Measurements from ENCODE around the gene MAN1A1. TPM values are rescaled to one million over a fixed set of nuclear protein-coding genes. Genes with fewer than 3 reads are reported as not detected.

Gene MAN1A1
- total and polyA plus RNA-seq, 2 experiments from 2014 or later, result 117 to 245 TPM

DNA sequence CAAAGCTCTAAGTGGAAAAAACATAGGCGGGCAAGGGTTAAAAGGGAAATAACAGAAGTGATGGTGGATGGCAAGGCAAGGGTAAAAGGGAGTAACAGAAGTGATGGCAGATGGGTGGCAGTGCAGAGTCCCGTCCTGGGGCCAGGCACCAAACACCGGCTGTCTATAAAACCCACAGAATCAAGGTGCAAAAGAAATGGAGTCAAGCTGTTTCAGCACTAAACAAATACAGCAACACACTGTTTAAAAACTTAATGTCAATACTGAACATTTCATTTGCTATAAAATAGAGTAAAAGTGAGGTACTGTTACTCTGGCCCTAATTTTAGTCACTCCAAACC lies 87.6 kb downstream of the MAN1A1 start:
- Histone ChIP-seq H3K4me3 (no peak overlapping the region), H3K4me1 (ENCODE audit: insufficient read depth) (peaks cover 5% of the 10 kb centered on the region), H3K9me2 (replicated peaks; ENCODE audit: insufficient read depth) (no peaks in the 10 kb centered on the region), H3K27me3 (no peaks in the 10 kb centered on the region), H3K27ac (peak overlapping the region; percentile 60), H3K79me2 (peaks cover 57% of the 10 kb centered on the region), H3K4me2 (no peak overlapping the region), H4K20me1 (ENCODE audit: insufficient read depth, poor library complexity, severe bottlenecking) (no peaks in the 10 kb centered on the region), H3K36me3 (replicated peaks; ENCODE audit: insufficient read depth, low read depth) (no peaks in the 10 kb centered on the region), H3K9me3 (ENCODE audit: low read depth) (no peaks in the 10 kb centered on the region), H2AFZ (no peak overlapping the region)
- TF ChIP-seq EZH2phosphoT487 (IDR thresholded peaks at IDR 0.05; ENCODE audit: low read depth, severe bottlenecking, unreplicated experiment), result no peak
- TF ChIP-seq, protein P1, sequence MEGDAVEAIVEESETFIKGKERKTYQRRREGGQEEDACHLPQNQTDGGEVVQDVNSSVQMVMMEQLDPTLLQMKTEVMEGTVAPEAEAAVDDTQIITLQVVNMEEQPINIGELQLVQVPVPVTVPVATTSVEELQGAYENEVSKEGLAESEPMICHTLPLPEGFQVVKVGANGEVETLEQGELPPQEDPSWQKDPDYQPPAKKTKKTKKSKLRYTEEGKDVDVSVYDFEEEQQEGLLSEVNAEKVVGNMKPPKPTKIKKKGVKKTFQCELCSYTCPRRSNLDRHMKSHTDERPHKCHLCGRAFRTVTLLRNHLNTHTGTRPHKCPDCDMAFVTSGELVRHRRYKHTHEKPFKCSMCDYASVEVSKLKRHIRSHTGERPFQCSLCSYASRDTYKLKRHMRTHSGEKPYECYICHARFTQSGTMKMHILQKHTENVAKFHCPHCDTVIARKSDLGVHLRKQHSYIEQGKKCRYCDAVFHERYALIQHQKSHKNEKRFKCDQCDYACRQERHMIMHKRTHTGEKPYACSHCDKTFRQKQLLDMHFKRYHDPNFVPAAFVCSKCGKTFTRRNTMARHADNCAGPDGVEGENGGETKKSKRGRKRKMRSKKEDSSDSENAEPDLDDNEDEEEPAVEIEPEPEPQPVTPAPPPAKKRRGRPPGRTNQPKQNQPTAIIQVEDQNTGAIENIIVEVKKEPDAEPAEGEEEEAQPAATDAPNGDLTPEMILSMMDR (IDR thresholded peaks at IDR 0.05; ENCODE audit: poor library complexity), result no peak
- TF ChIP-seq EZH2 (IDR thresholded peaks at IDR 0.05; ENCODE audit: borderline replicate concordance), result no peak
- no peak for DNase-seq (ENCODE audit: low spot score)
- WGBS (ENCODE audit: low lambda C conversion rate, missing lambda C conversion rate), result 63% methylated on average over 3 of the region's 3 CpGs

DNA sequence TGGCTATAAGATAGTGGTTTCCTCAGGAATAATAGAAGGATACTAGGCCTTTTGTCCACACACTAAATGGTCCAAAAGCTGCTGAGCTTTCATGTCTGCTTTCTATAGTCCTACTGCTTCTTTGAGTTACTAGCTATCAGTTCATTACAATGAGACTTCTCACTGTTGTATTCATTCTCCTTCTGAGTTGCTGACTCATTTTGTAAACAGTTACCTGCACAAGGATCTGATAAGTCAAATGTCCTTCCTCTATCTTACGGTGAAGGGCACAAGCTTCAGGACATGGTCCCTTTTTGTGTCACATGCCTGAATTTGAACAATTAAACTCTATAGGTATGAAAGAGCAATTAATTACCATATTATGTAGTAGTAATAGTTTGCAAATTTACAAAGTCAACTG lies 90.5 kb downstream of the MAN1A1 start:
- WGBS (ENCODE audit: low lambda C conversion rate, missing lambda C conversion rate), result 58% methylated on average over 1 of the region's 1 CpG
- TF ChIP-seq, protein P1 (IDR thresholded peaks at IDR 0.05; ENCODE audit: poor library complexity), result no peak
- TF ChIP-seq EZH2phosphoT487 (IDR thresholded peaks at IDR 0.05; ENCODE audit: low read depth, severe bottlenecking, unreplicated experiment) (no peak), EZH2 (IDR thresholded peaks at IDR 0.05; ENCODE audit: borderline replicate concordance) (no peak)
- Histone ChIP-seq H3K27me3 (no peaks in the 10 kb centered on the region), H3K4me3 (no peak overlapping the region), H3K4me1 (ENCODE audit: insufficient read depth) (peaks cover 5% of the 10 kb centered on the region), H3K4me2 (no peak overlapping the region), H3K27ac (peak overlapping the region; percentile 5), H3K79me2 (peaks cover 49% of the 10 kb centered on the region), H2AFZ (no peak overlapping the region), H3K9me3 (ENCODE audit: low read depth) (no peaks in the 10 kb centered on the region), H3K9me2 (replicated peaks; ENCODE audit: insufficient read depth) (no peaks in the 10 kb centered on the region), H3K36me3 (replicated peaks; ENCODE audit: insufficient read depth, low read depth) (no peaks in the 10 kb centered on the region), H4K20me1 (ENCODE audit: insufficient read depth, poor library complexity, severe bottlenecking) (no peaks in the 10 kb centered on the region)
- DNase-seq (ENCODE audit: low spot score), result peak; percentile 24

DNA sequence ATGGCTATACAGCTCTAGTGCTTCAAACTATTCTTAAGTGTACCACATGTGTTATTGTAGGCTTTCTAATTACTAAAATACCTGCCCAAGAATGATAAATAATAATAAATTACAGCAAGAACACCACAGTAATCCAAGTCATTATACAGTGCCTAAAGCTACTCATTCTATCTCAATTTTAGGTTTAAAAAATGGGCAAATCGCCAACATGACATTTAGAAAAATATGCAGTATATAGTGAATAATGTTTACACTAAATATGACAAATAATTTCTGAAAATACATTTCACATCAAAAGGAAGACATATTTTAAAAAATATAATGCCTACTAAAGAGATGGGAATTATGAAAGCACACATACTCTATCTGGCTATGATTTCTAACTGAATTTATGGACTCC lies 91.8 kb downstream of the MAN1A1 start:
- H3K4me3 ChIP-seq, result no peak overlapping the region
- H3K9me2 ChIP-seq (replicated peaks; ENCODE audit: insufficient read depth), result no peaks in the 10 kb centered on the region
- no peak overlapping the region for H3K27ac ChIP-seq
- H3K27me3 ChIP-seq, result no peaks in the 10 kb centered on the region
- WGBS (ENCODE audit: low lambda C conversion rate, missing lambda C conversion rate), result 97% methylated on average over 1 of the region's 1 CpG
- no peaks in the 10 kb centered on the region for H4K20me1 ChIP-seq (ENCODE audit: insufficient read depth, poor library complexity, severe bottlenecking)
- H2AFZ ChIP-seq, result no peak overlapping the region
- H3K9me3 ChIP-seq (ENCODE audit: low read depth), result no peaks in the 10 kb centered on the region
- H3K4me1 ChIP-seq (ENCODE audit: insufficient read depth), result peaks cover 5% of the 10 kb centered on the region
- H3K4me2 ChIP-seq, result no peak overlapping the region
- H3K36me3 ChIP-seq (replicated peaks; ENCODE audit: insufficient read depth, low read depth), result no peaks in the 10 kb centered on the region
- TF ChIP-seq, protein P1 (IDR thresholded peaks at IDR 0.05; ENCODE audit: poor library complexity), result no peak
- TF ChIP-seq EZH2 (IDR thresholded peaks at IDR 0.05; ENCODE audit: borderline replicate concordance), result no peak
- TF ChIP-seq EZH2phosphoT487 (IDR thresholded peaks at IDR 0.05; ENCODE audit: low read depth, severe bottlenecking, unreplicated experiment), result no peak
- no peak for DNase-seq (ENCODE audit: low spot score)
- peaks cover 58% of the 10 kb centered on the region for H3K79me2 ChIP-seq

DNA sequence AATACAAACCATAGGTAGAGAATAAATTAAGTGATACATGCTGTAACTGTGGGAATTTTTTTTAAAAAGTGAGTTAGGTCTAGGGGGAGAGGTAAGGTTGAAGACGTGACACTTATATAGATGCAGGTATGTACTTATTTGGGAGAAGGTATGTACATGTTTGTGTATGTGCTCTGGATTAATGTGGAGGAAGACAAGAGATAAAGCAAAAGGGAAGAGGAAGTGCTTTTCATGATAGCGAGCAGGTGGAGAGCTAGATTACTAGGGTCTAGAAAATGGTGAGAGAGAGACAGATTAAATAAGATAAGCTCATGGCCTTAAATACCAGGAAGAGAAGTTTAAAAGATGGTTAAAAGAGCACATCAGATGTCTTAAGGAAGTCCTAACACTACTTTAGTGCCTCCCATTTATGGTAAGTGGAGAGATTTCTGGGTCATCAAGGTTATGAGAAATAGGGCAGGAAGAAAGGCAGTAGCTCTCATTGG lies 92.5 kb downstream of the MAN1A1 start:
- no peak for DNase-seq (ENCODE audit: low spot score)
- Histone ChIP-seq H2AFZ (no peak overlapping the region), H3K4me2 (no peak overlapping the region), H3K36me3 (replicated peaks; ENCODE audit: insufficient read depth, low read depth) (no peaks in the 10 kb centered on the region), H3K9me3 (ENCODE audit: low read depth) (no peaks in the 10 kb centered on the region), H3K27me3 (no peaks in the 10 kb centered on the region), H3K27ac (no peak overlapping the region), H4K20me1 (ENCODE audit: insufficient read depth, poor library complexity, severe bottlenecking) (no peaks in the 10 kb centered on the region), H3K4me3 (no peak overlapping the region), H3K4me1 (ENCODE audit: insufficient read depth) (peaks cover 5% of the 10 kb centered on the region), H3K9me2 (replicated peaks; ENCODE audit: insufficient read depth) (no peaks in the 10 kb centered on the region), H3K79me2 (peaks cover 60% of the 10 kb centered on the region)
- TF ChIP-seq, protein P1 (IDR thresholded peaks at IDR 0.05; ENCODE audit: poor library complexity), result no peak
- TF ChIP-seq EZH2 (IDR thresholded peaks at IDR 0.05; ENCODE audit: borderline replicate concordance) (no peak), EZH2phosphoT487 (IDR thresholded peaks at IDR 0.05; ENCODE audit: low read depth, severe bottlenecking, unreplicated experiment) (no peak)
- 71% methylated on average over 2 of the region's 2 CpGs for WGBS (ENCODE audit: low lambda C conversion rate, missing lambda C conversion rate)

Measured in hepatocyte (in vitro differentiated cells).